Glomerular visceral epithelial cell (primary cell): ENCODE measurements around the gene MED22.
A peak's percentile ranks its signal among the peaks of the same experiment; 100 is the strongest.

Experiments used
- DNase-seq: peaks from one replicate; pipeline ENCODE4 v3.0.0-alpha.2; 2016; ENCODE audit errors: extremely low spot score

The MED22 gene

DNA sequence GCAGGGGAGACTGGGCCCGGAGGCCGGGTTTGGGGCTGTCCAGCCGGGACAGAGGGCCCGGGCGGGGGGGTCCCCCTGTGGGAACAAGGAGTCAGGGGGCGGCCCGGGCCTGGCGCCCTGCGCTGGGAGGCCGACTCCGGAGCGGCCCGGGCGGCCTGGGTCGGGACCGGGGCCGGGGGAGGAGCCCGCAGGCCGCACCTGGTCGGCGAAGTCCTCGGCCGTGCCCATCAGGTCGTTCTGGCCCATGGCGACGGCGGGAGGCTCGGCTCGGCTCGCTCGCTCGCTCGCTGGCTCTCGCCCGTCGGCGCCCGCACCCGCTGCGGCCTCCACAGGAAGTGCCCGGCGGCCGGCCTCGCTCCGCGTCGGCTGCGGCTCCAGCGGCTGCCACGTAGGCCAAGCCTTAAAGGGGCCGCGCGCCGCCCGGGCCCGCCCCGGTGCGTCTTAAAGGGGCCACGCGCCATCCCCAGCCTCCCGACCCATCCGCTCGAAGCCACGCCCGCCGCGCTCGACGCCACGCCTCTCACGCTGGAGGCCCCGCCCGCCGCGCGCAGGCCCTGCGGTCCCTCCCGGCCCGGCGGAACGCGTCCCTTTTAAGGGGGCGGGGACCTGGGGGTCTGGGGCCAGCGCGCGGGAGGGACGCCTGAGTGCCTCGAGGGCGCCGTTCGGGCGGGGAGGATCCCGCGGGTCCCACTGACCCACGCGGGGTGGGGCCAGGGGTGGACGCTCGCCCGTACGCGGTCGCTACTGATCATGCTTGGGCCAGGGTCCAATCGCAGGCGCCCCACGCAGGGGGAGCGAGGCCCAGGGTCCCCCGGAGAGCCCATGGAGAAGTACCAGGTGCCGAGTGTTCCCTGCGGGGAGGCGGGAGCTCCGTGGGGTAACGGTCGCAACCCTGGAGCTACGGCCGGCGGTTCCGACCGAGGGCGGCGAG is 28.1 kb upstream of the MED22 start, which contains the start of the genes STKLD1 and SURF4:
TSS of gene STKLD1 (plus strand) at position 643 of the 931 bp plus-strand sequence. CDS start at position 751, 108 bp downstream.
TSS of gene SURF4 (minus strand) at position 337 of the 931 bp plus-strand sequence. CDS start at position 246, 91 bp downstream.
- DNase-seq = peak; percentile 98

DNA sequence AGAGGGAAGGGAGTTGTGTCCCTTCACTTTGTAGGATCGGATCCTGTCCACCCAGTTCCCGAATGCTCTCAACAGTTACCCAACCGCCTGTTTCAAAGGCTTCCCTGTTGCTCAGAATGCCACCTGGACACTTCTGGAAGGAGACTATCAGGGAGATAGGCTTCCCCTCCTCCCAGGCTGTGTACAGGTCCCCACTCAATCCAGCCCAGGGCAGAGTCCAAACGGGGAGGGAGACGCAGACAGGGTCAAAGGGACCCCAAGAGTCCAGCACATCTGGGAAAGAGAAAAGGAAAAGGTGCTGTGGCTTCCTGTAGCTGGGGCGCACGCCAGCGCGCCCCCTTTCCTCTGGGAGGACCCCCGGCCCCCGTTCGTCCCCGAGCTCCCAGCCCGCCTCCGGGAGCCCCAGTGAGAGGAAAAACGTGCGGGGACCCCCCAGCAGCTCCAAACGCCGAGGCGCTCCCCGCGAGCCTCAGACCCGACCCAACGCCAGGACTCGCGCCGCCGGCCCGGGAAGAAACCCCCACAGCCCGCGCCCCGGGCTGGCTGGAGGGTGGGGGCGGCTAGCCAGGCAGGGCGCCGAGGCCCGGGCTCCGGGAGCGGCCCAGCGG is 27.3 kb upstream of the MED22 start:
- DNase-seq = peak; percentile 50

DNA sequence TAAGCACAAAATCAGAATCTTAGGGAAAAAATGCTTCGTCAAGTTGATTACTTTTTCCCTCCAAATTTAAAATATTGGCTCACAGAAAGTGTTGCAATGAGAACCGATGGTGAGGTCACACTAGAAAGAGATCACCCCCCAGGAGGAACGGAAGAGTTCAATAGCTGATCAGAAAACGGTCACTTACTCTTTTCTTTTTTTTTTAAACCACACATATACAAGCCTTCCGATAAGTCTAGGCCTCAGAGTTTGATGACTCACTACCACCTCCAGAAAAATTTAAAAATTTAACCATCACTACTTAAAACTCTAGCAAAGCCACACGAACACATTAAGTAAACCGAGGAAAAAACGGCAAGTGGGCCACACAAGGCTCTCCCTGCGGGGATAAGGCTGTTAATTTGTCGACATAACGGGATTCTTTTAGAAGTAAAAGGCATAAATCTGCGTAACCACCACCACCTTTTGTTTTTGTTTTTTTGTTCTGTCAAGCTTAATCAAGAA is 26.7 kb upstream of the MED22 start:
- peak; percentile 35 for DNase-seq

DNA sequence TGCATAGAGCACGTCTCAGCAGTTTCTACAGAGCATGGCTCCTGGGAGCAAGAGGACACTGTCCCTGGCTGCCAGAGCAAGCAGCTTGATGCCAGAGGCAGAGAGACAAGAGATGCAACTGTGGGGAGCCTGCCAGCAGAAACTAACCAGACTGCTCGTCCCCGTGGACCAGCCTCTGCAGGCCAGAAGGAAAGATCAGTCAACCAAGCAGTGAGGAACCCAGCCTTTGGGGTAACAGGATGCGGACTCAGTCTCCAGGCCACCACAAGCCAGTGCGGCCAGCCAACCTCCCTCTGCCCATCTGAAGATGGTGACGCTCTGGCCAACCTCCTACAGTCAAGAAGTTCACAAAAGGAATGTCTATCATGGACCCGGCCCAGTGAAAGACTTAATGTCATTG is 24.2 kb upstream of the MED22 start:
- no peak for DNase-seq

DNA sequence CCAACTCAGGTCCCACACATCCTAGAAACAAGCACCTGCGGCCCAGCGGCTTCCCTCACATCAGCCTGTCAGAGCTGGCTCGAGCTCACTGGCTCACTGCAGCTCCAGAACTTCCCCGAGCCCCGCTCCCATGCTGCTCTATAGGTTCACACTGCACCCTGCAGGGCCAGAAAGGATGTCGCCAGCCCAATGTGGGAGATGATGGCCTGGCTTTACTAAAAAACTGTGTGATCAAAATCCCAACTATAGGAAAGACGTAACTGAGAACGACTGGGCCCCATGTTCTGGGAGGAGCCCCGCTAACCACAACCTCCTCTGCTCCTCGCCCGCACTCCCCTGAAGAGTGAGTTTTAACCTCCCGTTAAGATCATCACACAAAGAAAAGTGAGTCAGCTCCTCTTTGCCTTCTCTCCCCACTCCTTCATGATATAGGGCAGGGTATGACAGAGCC is 23.4 kb upstream of the MED22 start:
- no peak for DNase-seq

DNA sequence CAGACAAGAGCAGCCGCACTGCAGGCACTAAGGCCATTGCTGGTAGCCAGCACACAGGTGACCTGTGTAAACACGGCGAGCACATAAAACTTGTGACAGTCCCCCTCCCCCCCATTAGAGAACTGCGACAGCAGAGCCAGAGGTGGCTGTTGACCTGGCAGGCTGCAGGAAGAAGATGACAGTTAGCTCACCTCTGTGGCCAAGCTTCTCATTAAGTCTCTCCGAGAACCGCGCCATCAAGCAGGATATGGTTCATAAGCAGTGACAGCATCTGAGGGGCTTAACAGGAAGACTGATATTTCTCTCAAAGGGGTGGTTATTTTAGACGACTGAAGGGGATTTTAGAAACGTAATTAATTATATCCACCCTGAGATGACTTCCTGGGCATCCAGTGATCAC is 22.8 kb upstream of the MED22 start:
- DNase-seq = no peak

DNA sequence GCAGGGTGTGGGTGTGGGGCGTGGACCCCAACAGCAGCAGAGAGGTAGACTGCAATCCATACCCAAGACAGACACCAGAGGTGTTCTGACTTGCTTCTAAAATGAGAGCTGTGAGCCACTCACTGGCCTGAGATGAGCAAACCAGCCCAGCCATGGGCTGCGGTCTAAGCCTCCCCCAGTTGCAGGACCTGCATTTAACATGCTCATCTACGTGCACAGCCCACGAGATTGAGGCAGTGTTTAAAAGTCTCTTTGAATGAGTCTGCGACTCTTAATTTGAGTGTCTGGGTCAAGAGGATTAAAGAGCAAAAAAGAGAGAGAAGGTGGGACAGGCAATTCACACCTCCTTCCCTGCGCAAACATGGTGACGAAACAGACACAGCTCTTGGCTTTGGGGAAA is 22.0 kb upstream of the MED22 start:
- DNase-seq = no peak

DNA sequence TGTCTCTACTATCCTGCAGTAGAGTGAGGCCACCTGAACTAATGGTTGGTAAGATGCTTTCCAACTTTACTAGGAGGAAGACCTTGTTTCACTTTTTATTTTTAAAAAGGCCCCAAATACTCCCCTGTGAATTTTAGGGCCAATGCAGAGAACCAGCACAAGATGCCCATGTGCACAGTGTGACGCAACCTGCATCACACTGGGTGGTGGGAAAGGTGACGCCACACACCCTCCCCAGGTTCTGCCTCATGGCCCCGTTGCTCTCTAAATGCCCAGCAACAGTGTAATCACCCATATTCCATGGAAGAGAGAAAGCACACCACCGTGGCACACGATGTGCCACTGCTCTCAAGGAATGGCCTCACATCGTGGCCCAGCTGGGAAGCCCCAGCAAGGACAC is 21.5 kb upstream of the MED22 start:
- no peak for DNase-seq

DNA sequence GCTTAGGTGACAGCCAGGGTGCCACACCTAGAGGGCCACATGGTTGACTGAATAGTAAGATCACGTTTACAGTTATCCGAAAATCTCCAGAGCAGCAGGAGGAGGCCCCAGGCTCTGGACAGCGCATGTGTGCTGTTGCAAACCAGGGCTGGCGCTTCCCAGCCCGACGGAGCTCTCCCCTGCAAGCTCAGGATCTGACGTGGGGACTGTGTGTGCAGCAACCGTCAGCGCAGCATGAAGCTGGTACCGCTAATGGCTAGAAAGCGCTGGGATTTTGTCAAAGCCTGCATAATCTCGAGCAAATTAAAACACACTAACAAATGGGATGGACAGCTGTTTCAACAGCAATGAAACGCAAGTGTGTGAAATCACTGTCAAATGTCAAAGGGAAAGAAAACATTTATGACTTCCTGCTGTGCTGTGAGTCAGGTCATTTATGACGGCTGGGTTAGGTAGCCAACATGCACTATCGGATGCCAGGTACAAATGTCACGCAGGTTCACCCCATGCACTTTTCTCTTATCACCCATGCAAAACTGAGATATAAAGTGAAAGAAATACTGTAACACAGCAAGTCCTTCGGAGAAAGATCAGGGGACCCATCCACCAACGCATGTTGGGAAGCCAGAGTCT is 20.4 kb upstream of the MED22 start:
- DNase-seq = no peak

DNA sequence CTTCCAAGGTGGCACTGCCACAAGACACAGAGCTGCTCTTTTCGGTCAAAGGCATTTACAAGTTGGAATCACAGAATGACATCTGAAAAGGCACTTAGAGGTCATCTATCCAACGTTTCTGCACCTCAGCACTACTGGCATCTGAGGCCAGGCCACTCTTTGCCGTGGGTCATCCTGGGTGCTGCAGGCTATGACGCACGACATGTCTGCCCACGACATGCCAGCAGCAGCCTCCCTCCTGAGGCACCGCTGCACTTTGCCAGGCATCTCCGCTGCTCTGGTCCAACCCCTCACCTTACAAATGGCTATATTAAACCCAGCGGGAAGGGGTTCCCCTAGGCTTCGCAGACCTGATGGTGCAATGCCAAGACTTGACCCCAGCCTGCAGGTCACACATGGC is 19.8 kb upstream of the MED22 start:
- DNase-seq = no peak

DNA sequence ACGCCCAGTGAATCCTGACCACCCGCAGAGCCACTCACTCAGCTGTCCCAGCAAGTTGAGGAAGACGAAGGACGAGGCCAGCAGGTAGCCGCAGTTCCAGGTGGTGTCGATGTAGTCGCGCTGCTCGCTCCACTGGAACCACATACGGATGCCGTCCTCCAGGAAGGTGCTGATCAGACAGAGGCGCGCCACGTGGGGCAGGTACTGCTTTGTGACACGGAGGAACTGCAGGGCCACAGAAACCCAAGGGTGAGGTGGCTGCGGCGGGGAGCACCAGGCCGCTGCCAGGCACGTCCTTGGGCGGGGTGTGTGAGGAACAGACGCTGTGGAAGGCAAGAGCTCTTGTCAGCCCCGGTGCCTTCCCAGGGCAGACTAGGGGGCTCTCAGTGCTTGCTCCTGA is 19.3 kb upstream of the MED22 start:
- DNase-seq = no peak

DNA sequence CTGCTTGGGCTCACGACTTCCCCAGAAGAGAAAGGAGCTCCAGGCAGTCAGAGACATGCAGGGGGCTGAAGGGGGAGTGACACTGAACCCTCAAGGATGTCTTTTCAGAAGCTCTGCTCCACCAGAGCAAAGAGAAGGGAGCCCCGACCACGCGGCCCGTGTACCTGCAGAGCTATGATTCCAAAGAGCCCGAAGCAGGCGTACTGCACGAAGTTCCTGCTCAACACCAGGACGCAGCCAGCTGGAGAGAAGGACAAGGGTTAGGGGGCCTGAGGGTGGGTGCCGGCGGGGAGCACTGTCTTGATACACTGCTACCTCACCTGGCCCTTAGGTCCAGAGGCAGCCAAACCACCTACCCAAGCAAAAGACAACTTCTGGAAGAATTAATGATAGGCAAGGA is 18.5 kb upstream of the MED22 start:
- no peak for DNase-seq

DNA sequence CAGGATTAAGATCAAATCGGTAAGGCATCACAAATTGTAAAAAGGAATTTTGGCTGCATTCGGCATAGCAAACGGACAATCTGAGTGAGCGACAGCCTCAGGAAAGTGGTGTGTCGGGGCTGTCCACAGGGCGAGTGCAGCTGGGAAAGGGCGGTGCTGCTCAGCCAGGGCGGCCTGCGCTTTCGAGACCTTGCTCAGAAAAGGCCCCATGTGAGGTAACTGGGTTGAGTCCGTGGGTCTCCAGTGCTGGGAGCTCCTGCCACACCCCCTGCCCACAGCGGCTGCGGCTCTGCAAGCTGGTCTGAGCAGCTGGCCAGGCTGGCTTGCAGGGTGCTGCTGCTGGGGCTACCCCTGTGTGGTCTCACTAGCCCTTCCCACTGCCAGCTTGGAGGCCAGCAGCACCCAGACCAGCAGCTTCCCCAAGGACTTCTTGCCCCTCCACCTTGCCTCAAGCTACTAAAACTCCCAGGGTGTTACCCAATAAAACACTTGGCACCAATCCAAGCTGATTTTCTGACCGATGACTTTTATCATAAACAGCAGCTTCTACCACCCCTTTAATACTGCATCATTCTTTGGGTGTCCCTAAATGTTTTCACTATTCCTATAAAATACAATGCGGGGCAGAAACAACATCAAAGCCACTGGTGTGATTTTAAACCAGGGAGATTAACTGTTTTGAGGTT is 14.6 kb upstream of the MED22 start:
- no peak for DNase-seq

DNA sequence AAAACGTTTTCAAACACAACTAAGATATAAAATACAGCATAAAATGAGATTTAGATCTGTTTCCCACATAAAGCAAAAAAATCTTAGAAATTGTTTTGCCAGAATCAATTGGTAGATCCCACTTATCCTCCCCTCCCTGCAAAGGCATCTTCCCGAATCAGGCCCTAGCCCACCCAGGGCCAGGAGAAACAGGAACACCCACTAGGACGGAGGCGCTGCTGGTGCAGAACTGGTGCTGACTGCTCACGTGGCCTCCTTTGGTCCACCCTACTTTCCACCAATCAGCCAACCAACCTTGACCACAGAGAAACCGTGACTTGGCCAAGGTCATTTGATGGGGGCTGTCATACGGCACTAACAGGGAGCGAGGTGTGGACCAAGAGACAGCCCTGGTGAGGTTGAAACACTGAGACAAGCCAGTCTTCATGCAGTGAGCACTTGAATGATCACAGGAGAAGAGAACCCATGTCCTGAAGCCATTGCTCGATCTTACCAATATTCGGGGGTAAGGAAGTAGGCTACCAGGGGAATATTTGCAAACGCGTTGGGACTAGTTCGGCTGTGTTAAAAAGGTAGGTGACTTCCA is 13.7 kb upstream of the MED22 start:
- no peak for DNase-seq

DNA sequence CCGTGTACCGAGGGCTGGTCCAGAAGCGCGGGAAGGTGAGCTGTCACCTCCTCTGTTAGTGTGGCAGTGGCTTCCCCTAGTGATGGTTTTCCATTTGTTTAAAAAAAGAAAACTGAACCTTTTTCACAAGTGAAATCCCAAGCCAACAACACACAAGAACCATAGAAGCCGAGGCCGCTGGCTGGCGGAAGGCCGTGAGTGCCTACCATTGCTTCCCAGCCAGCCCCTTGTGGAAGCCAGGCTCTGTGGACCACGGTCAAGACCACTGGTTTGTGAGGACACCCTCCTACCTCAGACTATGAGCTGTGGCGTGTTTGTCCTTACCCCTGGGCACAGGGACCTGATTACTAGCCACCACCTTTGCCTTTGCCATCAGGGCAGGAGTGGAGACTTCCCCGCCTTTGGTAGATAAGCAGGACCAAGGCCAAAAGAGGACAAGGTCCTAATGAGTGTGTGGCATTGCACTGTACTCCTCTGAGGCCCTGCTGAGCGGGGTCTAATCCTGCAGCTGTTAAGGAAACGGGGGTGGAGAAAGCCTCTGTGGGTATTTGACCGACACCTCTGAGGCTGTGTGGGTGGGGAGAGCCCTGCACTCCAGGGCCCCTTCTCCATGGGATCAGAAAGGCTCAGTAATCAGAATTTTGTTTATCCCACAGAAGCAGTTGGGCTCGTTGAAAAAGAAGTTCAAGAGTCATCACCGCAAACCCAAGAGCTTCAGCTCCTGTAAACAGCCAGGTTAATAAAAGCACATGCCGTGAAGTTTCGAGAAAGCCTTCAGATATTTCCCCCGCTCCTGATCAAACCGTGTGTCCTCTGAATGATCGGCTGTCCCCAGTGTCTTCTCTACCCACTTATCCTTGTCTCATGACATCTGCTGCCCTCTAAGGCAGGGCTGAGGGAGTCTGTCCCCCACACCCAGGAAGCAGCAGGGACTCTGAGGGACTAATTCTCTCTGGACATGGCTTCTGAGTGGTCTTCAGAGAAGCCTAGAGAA is 12.8 kb upstream of the MED22 start:
- DNase-seq = no peak

DNA sequence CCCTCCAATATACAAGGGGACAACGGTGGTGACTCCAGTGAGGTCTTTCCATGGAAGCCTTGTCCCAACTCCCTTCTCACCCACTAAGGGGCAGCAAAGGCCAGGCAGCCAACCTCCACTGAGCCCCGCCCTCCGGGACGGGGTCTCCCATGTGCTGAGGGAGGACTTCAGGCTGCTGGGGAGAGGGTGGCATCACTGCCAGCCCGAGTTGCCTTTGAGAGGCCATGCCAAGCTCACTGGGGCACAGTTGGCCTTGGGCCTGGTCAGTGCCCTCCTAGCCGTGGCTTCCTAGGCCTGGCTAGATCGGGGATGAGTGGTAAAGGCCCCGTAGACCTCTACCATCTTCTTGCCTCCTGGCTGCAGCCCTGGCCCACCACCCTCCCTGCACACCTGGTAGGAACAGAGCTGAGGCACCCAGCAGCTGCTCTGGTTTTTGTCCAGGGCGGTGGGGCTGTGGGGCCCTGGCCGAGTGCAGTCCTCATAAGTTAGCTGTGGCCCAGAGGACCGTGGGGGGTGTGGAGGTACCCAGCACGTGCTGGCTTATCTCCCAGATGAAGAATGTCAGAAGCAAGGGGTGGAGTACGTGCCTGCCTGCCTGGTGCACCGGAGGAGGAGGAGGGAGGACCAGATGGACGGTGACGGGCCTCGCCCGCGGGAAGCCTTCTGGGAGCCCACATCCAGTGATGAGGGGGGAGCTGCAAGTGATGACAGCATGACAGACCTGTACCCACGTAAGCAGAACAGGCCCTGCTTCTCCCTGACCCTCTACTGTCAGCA is 11.7 kb upstream of the MED22 start:
- DNase-seq = no peak

DNA sequence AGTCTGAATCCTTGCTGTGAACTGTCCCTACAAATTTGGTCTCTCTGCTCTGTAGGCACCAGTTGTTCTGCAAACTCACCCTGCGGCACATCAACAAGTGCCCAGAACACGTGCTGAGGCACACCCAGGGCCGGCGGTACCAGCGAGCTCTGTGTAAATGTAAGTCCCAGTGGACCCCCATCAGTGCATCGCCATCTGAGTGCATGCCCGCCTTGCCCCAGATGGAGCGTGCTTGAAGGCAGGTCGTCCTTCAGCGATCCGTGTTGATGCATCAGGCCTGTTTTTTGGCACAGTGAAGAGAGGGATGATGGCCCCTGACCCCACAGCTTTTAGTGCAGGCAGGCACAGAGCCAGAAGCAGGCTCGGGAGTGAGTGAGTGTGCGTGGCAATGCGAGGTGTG is 9.7 kb upstream of the MED22 start:
- no peak for DNase-seq

DNA sequence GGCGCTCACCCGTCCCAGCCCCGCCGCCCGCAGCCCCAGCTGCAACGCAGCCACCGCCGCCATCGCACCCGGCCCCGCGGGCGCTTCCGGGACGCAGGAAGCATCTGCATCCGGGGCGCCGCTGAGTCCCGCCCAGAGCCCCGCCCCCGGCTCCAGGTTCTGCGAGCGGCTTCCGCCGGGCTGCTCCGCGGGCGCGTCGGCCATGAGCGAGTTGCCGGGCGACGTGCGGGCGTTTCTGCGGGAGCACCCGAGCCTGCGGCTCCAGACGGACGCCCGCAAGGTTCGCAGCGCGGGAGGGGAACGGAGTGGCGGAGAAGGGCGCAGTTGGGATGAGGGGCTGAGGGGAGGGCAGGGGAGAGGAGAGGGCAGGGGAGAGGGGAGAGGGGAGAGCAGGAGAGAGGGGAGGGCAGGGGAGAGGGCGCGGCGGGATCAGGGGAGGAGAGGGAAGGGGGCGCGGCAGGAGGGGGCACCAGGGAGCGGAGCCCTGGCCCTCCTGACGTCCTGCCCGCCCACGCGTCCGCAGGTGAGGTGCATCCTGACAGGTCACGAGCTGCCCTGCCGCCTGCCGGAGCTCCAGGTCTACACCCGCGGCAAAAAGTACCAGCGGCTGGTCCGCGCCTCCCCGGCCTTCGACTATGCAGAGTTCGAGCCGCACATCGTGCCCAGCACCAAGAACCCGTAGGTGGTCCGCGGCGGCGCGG is 8.6 kb upstream of the MED22 start, which contains the start of the genes SURF1 and SURF2:
TSS of gene SURF1 (minus strand) at position 97 of the 701 bp plus-strand sequence. CDS start at position 63, 34 bp downstream.
TSS of gene SURF2 (plus strand) at position 160 of the 701 bp plus-strand sequence. CDS start at position 203, 43 bp downstream.
- peak; percentile 82 for DNase-seq
